GM23338 (cell line): ENCODE results near the gene MICAL3. TPM values are rescaled to one million over a fixed set of nuclear protein-coding genes. Genes with fewer than 3 reads are reported as not detected.

Experiments
- ATAC-seq: fragments of 200-7000 bp; cut with Tn5 transposase; 3 replicates; pipeline ENCODE4 v1.9.1; 2020
- DNase-seq: peaks from one replicate; pipeline ENCODE4 v3.0.0-alpha.2; 2015; ENCODE audit warnings: low spot score
- H2AFZ ChIP-seq: fragments of 200-600 bp; sonication (generic); 2 replicates; pipeline ENCODE4 v1.8.0; 2016; ENCODE audit warnings: antibody characterized with exemption, mild to moderate bottlenecking, moderate library complexity
- H3F3A ChIP-seq: fragments of 200-600 bp; sonication (generic); replicated peaks from 2 replicates; pipeline ENCODE4 v1.8.0; 2017; ENCODE audit warnings: antibody characterized with exemption, mixed run types, low read depth
- H3K27ac ChIP-seq: fragments of 200-600 bp; sonication (generic); 2 replicates; pipeline ENCODE4 v1.6.1; 2016; ENCODE audit warnings: low read depth
- H3K27me3 ChIP-seq: fragments of 200-600 bp; sonication (generic); 2 replicates; pipeline ENCODE4 v1.8.0; 2016; ENCODE audit warnings: mild to moderate bottlenecking, mixed run types, moderate library complexity; ENCODE audit not compliant: insufficient read depth
- H3K36me3 ChIP-seq: fragments of 200-600 bp; sonication (generic); 2 replicates; pipeline ENCODE4 v1.8.0; 2016; ENCODE audit warnings: mild to moderate bottlenecking; ENCODE audit not compliant: insufficient read depth
- H3K4me1 ChIP-seq: fragments of 200-600 bp; sonication (generic); 2 replicates; pipeline ENCODE4 v1.8.0; 2016; ENCODE audit warnings: mild to moderate bottlenecking, moderate library complexity; ENCODE audit not compliant: insufficient read depth
- H3K4me2 ChIP-seq: fragments of 200-600 bp; sonication (generic); 2 replicates; pipeline ENCODE4 v1.7.1; 2017; ENCODE audit warnings: mixed run types
- H3K4me3 ChIP-seq: fragments of 200-600 bp; sonication (generic); 2 replicates; pipeline ENCODE4 v1.6.1; 2016; ENCODE audit warnings: mixed run types
- H3K79me2 ChIP-seq: fragments of 200-600 bp; sonication (generic); replicated peaks from 2 replicates; pipeline ENCODE4 v1.8.0; 2017; ENCODE audit warnings: mild to moderate bottlenecking; ENCODE audit not compliant: insufficient read depth
- H3K9me2 ChIP-seq: fragments of 200-600 bp; sonication (generic); 2 replicates; pipeline ENCODE4 v1.8.0; 2017; ENCODE audit not compliant: insufficient read depth
- H4K20me1 ChIP-seq: fragments of 200-600 bp; sonication (generic); replicated peaks from 2 replicates; pipeline ENCODE4 v1.8.0; 2017; ENCODE audit warnings: mild to moderate bottlenecking; ENCODE audit not compliant: insufficient read depth
- H3K27ac Mint-ChIP-seq: 2 replicates; pipeline ENCODE4 v1.8.0; 2020; ENCODE audit warnings: inconsistent platforms, mild to moderate bottlenecking, moderate library complexity, mixed read lengths
- H3K27me3 Mint-ChIP-seq: 3 replicates; pipeline ENCODE4 v1.8.0; 2022; ENCODE audit warnings: low read depth, mild to moderate bottlenecking, moderate library complexity, mixed read lengths, inconsistent platforms; ENCODE audit not compliant: insufficient read depth, poor library complexity
- H3K36me3 Mint-ChIP-seq: 3 replicates; pipeline ENCODE4 v1.8.0; 2021; ENCODE audit warnings: low read depth, mild to moderate bottlenecking, inconsistent platforms, moderate library complexity, mixed read lengths
- H3K4me1 Mint-ChIP-seq: 3 replicates; pipeline ENCODE4 v1.8.0; 2020; ENCODE audit warnings: mild to moderate bottlenecking, inconsistent platforms, mixed read lengths
- H3K4me3 Mint-ChIP-seq: 3 replicates; pipeline ENCODE4 v1.8.0; 2021; ENCODE audit warnings: moderate library complexity, mild to moderate bottlenecking, inconsistent platforms, mixed read lengths
- H3K9me3 Mint-ChIP-seq: 3 replicates; pipeline ENCODE4 v1.8.0; 2020; ENCODE audit warnings: moderate library complexity, mild to moderate bottlenecking, inconsistent platforms, mixed read lengths
- CREB1 ChIP-seq: fragments of 250-450 bp; sonication (Bioruptor Pico); IDR thresholded peaks from 2 replicates; pipeline ENCODE4 v1.5.0; 2020; ENCODE audit warnings: low read depth, mild to moderate bottlenecking, moderate library complexity
- EZH2 ChIP-seq: fragments of 200-600 bp; sonication (generic); IDR thresholded peaks from one replicate; pipeline ENCODE4 v1.8.0; 2017; ENCODE audit warnings: antibody characterized with exemption, mild to moderate bottlenecking, low read depth; ENCODE audit not compliant: unreplicated experiment
- EZH2phosphoT487 ChIP-seq: fragments of 200-600 bp; sonication (generic); IDR thresholded peaks from one replicate; pipeline ENCODE4 v1.8.1; 2018; ENCODE audit warnings: antibody characterized with exemption; ENCODE audit not compliant: unreplicated experiment
- JUNB ChIP-seq: IDR thresholded peaks from one replicate; pipeline ENCODE4 v1.6.1; 2016; ENCODE audit warnings: antibody characterized with exemption; ENCODE audit not compliant: unreplicated experiment
- NANOG ChIP-seq: IDR thresholded peaks from 2 replicates; pipeline ENCODE4 v1.6.1; 2016; ENCODE audit warnings: antibody characterized with exemption, borderline replicate concordance
- POLR2AphosphoS5 ChIP-seq: IDR thresholded peaks from 2 replicates; pipeline ENCODE4 v1.6.1; 2016; ENCODE audit warnings: antibody characterized with exemption, low read depth
- STAT1 ChIP-seq: IDR thresholded peaks from one replicate; pipeline ENCODE4 v1.6.1; 2016; ENCODE audit warnings: antibody characterized with exemption; ENCODE audit not compliant: unreplicated experiment
- ZNF114 ChIP-seq: fragments of 250-450 bp; sonication (Bioruptor Pico); IDR thresholded peaks from 2 replicates; pipeline ENCODE4 v1.5.0; 2020; ENCODE audit warnings: mild to moderate bottlenecking, moderate library complexity
- ZNF331 ChIP-seq: fragments of 250-450 bp; sonication (Bioruptor Pico); IDR thresholded peaks from 2 replicates; pipeline ENCODE4 v1.5.0; 2020; ENCODE audit warnings: low read depth, mild to moderate bottlenecking, moderate library complexity
- polyA plus RNA-seq: library from polyadenylated mRNA; unstranded; fragments of >200 nt; fragmentation: Nextera tagmentation; extraction: Ambion mirVana; gene quantifications from 2 replicates; pipeline ENCODE4 v1.2.1, GENCODE V29; 2016
- total RNA-seq: library from RNA; depleted of rRNA; stranded (reverse); fragments of >200 nt; shearing (Covaris generic); gene quantifications from 2 replicates; pipeline ENCODE4 v1.2.3, GENCODE V29; 2014
- TF ChIP-seq, protein P1 (sequence below): fragments of 250-450 bp; sonication (Bioruptor Pico); IDR thresholded peaks from 2 replicates; pipeline ENCODE4 v1.5.0; 2020; ENCODE audit warnings: mild to moderate bottlenecking, moderate library complexity
- TF ChIP-seq, protein P2 (sequence below): IDR thresholded peaks from 2 replicates; pipeline ENCODE4 v1.6.1; 2016; ENCODE audit warnings: antibody characterized with exemption
- TF ChIP-seq, protein P3 (sequence below): IDR thresholded peaks from one replicate; pipeline ENCODE4 v1.6.1; 2018; ENCODE audit warnings: antibody characterized with exemption; ENCODE audit not compliant: unreplicated experiment
- TF ChIP-seq, protein P4 (sequence below), 2 experiments: fragments of 200-600 bp in 1 of 2; sonication (generic) in 1 of 2; conservative IDR thresholded peaks; 2 replicates each; pipeline versions ENCODE4 v1.5.1 to v1.6.1; 2016 to 2017; ENCODE audit warnings: antibody characterized with exemption in 2 of 2, low read depth in 2 of 2, mild to moderate bottlenecking in 2 of 2, moderate library complexity in 1 of 2

Gene MICAL3
- total and polyA plus RNA-seq, 2 experiments from 2014 or later = 10.1 to 33.9 TPM

DNA sequence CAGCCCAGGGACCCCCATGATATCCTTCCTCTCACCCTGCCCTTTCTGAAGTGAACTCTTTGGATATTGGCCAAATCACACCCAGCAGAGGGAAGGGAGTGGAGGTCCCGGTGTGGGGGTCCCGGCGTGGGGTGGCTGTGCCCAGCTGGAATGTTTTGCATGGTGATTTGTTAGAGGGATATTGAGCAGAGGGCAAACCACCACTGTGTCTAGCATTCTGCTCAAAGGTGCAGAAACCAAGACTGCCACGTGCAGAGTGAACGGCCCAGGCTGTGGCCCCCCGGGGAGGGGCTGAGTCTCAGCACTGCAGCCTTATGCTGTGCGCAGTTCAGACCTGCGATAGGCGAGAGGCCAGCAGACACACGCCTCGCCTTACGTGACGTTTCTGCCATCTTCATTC is 242.2 kb downstream of the MICAL3 start:
- H3K79me2 ChIP-seq = no peaks in the 10 kb centered on the region
- peaks cover 28% of the 10 kb centered on the region for H3K4me1 Mint-ChIP-seq
- peaks cover 4% of the 10 kb centered on the region; the same call in 1 of the 3 replicates for H3K9me3 Mint-ChIP-seq
- DNase-seq (no peak), ATAC-seq (no peak)
- H3K4me1 ChIP-seq = no peaks in the 10 kb centered on the region; the same call in 1 of the 2 replicates
- no peak overlapping the region for H3K27ac Mint-ChIP-seq
- H3F3A ChIP-seq = 0 out of 2 replicates have a peak, but pooled peaks cover 3% of the 10 kb centered on the region
- no peak overlapping the region for H3K4me3 ChIP-seq
- H3K4me2 ChIP-seq = no peak overlapping the region
- no peak overlapping the region for H2AFZ ChIP-seq
- H3K4me3 Mint-ChIP-seq = no peak overlapping the region
- no peaks in the 10 kb centered on the region for H3K36me3 ChIP-seq
- H3K27ac ChIP-seq = no peak overlapping the region
- H3K36me3 Mint-ChIP-seq = no peaks in the 10 kb centered on the region; the same call in 2 of the 3 replicates
- H4K20me1 ChIP-seq = no peaks in the 10 kb centered on the region
- no peaks in the 10 kb centered on the region for H3K27me3 ChIP-seq
- peaks cover 18% of the 10 kb centered on the region for H3K27me3 Mint-ChIP-seq
- no peak for TF ChIP-seq ZNF331
- TF ChIP-seq, protein P1, sequence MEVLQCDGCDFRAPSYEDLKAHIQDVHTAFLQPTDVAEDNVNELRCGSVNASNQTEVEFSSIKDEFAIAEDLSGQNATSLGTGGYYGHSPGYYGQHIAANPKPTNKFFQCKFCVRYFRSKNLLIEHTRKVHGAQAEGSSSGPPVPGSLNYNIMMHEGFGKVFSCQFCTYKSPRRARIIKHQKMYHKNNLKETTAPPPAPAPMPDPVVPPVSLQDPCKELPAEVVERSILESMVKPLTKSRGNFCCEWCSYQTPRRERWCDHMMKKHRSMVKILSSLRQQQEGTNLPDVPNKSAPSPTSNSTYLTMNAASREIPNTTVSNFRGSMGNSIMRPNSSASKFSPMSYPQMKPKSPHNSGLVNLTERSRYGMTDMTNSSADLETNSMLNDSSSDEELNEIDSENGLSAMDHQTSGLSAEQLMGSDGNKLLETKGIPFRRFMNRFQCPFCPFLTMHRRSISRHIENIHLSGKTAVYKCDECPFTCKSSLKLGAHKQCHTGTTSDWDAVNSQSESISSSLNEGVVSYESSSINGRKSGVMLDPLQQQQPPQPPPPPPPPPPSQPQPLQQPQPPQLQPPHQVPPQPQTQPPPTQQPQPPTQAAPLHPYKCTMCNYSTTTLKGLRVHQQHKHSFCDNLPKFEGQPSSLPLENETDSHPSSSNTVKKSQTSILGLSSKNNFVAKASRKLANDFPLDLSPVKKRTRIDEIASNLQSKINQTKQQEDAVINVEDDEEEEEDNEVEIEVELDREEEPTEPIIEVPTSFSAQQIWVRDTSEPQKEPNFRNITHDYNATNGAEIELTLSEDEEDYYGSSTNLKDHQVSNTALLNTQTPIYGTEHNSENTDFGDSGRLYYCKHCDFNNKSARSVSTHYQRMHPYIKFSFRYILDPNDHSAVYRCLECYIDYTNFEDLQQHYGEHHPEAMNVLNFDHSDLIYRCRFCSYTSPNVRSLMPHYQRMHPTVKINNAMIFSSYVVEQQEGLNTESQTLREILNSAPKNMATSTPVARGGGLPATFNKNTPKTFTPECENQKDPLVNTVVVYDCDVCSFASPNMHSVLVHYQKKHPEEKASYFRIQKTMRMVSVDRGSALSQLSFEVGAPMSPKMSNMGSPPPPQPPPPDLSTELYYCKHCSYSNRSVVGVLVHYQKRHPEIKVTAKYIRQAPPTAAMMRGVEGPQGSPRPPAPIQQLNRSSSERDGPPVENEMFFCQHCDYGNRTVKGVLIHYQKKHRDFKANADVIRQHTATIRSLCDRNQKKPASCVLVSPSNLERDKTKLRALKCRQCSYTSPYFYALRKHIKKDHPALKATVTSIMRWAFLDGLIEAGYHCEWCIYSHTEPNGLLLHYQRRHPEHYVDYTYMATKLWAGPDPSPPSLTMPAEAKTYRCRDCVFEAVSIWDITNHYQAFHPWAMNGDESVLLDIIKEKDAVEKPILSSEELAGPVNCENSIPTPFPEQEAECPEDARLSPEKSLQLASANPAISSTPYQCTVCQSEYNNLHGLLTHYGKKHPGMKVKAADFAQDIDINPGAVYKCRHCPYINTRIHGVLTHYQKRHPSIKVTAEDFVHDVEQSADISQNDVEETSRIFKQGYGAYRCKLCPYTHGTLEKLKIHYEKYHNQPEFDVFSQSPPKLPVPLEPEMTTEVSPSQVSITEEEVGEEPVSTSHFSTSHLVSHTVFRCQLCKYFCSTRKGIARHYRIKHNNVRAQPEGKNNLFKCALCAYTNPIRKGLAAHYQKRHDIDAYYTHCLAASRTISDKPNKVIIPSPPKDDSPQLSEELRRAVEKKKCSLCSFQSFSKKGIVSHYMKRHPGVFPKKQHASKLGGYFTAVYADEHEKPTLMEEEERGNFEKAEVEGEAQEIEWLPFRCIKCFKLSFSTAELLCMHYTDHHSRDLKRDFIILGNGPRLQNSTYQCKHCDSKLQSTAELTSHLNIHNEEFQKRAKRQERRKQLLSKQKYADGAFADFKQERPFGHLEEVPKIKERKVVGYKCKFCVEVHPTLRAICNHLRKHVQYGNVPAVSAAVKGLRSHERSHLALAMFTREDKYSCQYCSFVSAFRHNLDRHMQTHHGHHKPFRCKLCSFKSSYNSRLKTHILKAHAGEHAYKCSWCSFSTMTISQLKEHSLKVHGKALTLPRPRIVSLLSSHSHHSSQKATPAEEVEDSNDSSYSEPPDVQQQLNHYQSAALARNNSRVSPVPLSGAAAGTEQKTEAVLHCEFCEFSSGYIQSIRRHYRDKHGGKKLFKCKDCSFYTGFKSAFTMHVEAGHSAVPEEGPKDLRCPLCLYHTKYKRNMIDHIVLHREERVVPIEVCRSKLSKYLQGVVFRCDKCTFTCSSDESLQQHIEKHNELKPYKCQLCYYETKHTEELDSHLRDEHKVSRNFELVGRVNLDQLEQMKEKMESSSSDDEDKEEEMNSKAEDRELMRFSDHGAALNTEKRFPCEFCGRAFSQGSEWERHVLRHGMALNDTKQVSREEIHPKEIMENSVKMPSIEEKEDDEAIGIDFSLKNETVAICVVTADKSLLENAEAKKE (CRISPR knock-in tag) = no peak
- TF ChIP-seq EZH2 = no peak
- TF ChIP-seq, protein P2, sequence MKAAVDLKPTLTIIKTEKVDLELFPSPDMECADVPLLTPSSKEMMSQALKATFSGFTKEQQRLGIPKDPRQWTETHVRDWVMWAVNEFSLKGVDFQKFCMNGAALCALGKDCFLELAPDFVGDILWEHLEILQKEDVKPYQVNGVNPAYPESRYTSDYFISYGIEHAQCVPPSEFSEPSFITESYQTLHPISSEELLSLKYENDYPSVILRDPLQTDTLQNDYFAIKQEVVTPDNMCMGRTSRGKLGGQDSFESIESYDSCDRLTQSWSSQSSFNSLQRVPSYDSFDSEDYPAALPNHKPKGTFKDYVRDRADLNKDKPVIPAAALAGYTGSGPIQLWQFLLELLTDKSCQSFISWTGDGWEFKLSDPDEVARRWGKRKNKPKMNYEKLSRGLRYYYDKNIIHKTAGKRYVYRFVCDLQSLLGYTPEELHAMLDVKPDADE = no peak
- no peak for TF ChIP-seq POLR2AphosphoS5
- TF ChIP-seq, protein P3, sequence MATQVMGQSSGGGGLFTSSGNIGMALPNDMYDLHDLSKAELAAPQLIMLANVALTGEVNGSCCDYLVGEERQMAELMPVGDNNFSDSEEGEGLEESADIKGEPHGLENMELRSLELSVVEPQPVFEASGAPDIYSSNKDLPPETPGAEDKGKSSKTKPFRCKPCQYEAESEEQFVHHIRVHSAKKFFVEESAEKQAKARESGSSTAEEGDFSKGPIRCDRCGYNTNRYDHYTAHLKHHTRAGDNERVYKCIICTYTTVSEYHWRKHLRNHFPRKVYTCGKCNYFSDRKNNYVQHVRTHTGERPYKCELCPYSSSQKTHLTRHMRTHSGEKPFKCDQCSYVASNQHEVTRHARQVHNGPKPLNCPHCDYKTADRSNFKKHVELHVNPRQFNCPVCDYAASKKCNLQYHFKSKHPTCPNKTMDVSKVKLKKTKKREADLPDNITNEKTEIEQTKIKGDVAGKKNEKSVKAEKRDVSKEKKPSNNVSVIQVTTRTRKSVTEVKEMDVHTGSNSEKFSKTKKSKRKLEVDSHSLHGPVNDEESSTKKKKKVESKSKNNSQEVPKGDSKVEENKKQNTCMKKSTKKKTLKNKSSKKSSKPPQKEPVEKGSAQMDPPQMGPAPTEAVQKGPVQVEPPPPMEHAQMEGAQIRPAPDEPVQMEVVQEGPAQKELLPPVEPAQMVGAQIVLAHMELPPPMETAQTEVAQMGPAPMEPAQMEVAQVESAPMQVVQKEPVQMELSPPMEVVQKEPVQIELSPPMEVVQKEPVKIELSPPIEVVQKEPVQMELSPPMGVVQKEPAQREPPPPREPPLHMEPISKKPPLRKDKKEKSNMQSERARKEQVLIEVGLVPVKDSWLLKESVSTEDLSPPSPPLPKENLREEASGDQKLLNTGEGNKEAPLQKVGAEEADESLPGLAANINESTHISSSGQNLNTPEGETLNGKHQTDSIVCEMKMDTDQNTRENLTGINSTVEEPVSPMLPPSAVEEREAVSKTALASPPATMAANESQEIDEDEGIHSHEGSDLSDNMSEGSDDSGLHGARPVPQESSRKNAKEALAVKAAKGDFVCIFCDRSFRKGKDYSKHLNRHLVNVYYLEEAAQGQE = no peak
- TF ChIP-seq, protein P4, sequence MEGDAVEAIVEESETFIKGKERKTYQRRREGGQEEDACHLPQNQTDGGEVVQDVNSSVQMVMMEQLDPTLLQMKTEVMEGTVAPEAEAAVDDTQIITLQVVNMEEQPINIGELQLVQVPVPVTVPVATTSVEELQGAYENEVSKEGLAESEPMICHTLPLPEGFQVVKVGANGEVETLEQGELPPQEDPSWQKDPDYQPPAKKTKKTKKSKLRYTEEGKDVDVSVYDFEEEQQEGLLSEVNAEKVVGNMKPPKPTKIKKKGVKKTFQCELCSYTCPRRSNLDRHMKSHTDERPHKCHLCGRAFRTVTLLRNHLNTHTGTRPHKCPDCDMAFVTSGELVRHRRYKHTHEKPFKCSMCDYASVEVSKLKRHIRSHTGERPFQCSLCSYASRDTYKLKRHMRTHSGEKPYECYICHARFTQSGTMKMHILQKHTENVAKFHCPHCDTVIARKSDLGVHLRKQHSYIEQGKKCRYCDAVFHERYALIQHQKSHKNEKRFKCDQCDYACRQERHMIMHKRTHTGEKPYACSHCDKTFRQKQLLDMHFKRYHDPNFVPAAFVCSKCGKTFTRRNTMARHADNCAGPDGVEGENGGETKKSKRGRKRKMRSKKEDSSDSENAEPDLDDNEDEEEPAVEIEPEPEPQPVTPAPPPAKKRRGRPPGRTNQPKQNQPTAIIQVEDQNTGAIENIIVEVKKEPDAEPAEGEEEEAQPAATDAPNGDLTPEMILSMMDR (conservative IDR thresholded peaks at IDR 0.05; ENCODE audit: low read depth in 2 of 2) = no peak
- no peak for TF ChIP-seq STAT1
- TF ChIP-seq EZH2phosphoT487 = no peak
- no peak for TF ChIP-seq CREB1
- no peak for TF ChIP-seq JUNB
- no peak for TF ChIP-seq NANOG
- no peak for TF ChIP-seq ZNF114 (CRISPR knock-in tag)
- H3K9me2 ChIP-seq = no peaks in the 10 kb centered on the region
